HG02642 (cell line): ENCODE data around the gene NXN.
"Not testable (repeated sequence)": the region's sequence is repeated elsewhere in the genome, so short reads cannot be mapped to it uniquely, and the experiment has no call there.

ENCODE experiments used
- ATAC-seq: cut with Tn5 transposase; IDR thresholded peaks from one replicate; pipeline ENCODE4 v1.9.1; 2021; ENCODE audit warnings: mild to moderate bottlenecking; ENCODE audit not compliant: unreplicated experiment, poor library complexity

NXN gene

GRCh38 chr17:957856-958421 lies 21.6 kb downstream of the NXN start:
- ATAC-seq: no peak

- no peak for ATAC-seq
Measured at GRCh38 chr17:956905-957304, 22.7 kb downstream of the NXN start.

GRCh38 chr17:954431-955164 lies 25.0 kb downstream of the NXN start:
- ATAC-seq: no peak

GRCh38 chr17:953767-954166 lies 25.8 kb downstream of the NXN start:
- no peak for ATAC-seq

GRCh38 chr17:952592-952991 lies 27.0 kb downstream of the NXN start:
- ATAC-seq: not testable (repeated sequence)

- ATAC-seq: no peak
Measured at GRCh38 chr17:951325-952132, 28.0 kb downstream of the NXN start.

GRCh38 chr17:949623-950303 lies 29.8 kb downstream of the NXN start:
- ATAC-seq: no peak

- no peak for ATAC-seq
Measured at GRCh38 chr17:948284-948852, 31.2 kb downstream of the NXN start.

- no peak for ATAC-seq
Measured at GRCh38 chr17:946510-947236, 32.9 kb downstream of the NXN start.

GRCh38 chr17:945672-946071 lies 33.9 kb downstream of the NXN start:
- no peak for ATAC-seq

- ATAC-seq: no peak
Measured at GRCh38 chr17:944266-944826, 35.2 kb downstream of the NXN start.

GRCh38 chr17:935485-935884 lies 44.1 kb downstream of the NXN start:
- ATAC-seq: no peak

- ATAC-seq: no peak
Measured at GRCh38 chr17:933312-934073, 46.1 kb downstream of the NXN start.

- ATAC-seq: no peak
Measured at GRCh38 chr17:930258-930657, 49.3 kb downstream of the NXN start.

- ATAC-seq: no peak
Measured at GRCh38 chr17:929586-929985, 50.0 kb downstream of the NXN start.

- ATAC-seq: no peak
Measured at GRCh38 chr17:927611-928461, 51.7 kb downstream of the NXN start.

- ATAC-seq: no peak
Measured at GRCh38 chr17:925817-926216, 53.8 kb downstream of the NXN start.
